ENCODE results near the gene NOL4L.

Gene NOL4L

GRCh38 chr20:32480371-32481241 lies 104.5 kb downstream of the NOL4L start:
- TF ChIP-seq POU2F2 (IDR thresholded peaks at IDR 0.05; ENCODE audit: low read depth, low read length) (no peak), TAF1 (IDR thresholded peaks at IDR 0.05; ENCODE audit: low read depth, low read length) (no peak), POLR2AphosphoS5 (IDR thresholded peaks at IDR 0.05; ENCODE audit: low read depth, low read length) (no peak), POLR2A (IDR thresholded peaks at IDR 0.05; ENCODE audit: low read depth, low read length) (no peak), PAX5 (IDR thresholded peaks at IDR 0.05; ENCODE audit: insufficient read depth, low read length, severe bottlenecking) (no peak), SPI1 (IDR thresholded peaks at IDR 0.05; ENCODE audit: low read depth, low read length) (no peak)
- no peak for DNase-seq (ENCODE audit: insufficient read length, low spot score)
- FAIRE-seq, result no peak

GRCh38 chr20:32479697-32480171 lies 105.4 kb downstream of the NOL4L start:
- DNase-seq (ENCODE audit: insufficient read length, low spot score), result no peak
- no peak for FAIRE-seq
- TF ChIP-seq POLR2A (IDR thresholded peaks at IDR 0.05; ENCODE audit: low read depth, low read length) (no peak), TAF1 (IDR thresholded peaks at IDR 0.05; ENCODE audit: low read depth, low read length) (no peak), PAX5 (IDR thresholded peaks at IDR 0.05; ENCODE audit: insufficient read depth, low read length, severe bottlenecking) (no peak), SPI1 (IDR thresholded peaks at IDR 0.05; ENCODE audit: low read depth, low read length) (no peak), POU2F2 (IDR thresholded peaks at IDR 0.05; ENCODE audit: low read depth, low read length) (no peak), POLR2AphosphoS5 (IDR thresholded peaks at IDR 0.05; ENCODE audit: low read depth, low read length) (no peak)

GRCh38 chr20:32479012-32479411 lies 106.1 kb downstream of the NOL4L start:
- TF ChIP-seq POU2F2 (IDR thresholded peaks at IDR 0.05; ENCODE audit: low read depth, low read length) (no peak), POLR2AphosphoS5 (IDR thresholded peaks at IDR 0.05; ENCODE audit: low read depth, low read length) (no peak), TAF1 (IDR thresholded peaks at IDR 0.05; ENCODE audit: low read depth, low read length) (no peak), SPI1 (IDR thresholded peaks at IDR 0.05; ENCODE audit: low read depth, low read length) (no peak), POLR2A (IDR thresholded peaks at IDR 0.05; ENCODE audit: low read depth, low read length) (no peak), PAX5 (IDR thresholded peaks at IDR 0.05; ENCODE audit: insufficient read depth, low read length, severe bottlenecking) (no peak)
- DNase-seq (ENCODE audit: insufficient read length, low spot score) (no peak), FAIRE-seq (no peak)

- no peak for FAIRE-seq
- no peak for TF ChIP-seq TAF1 (IDR thresholded peaks at IDR 0.05; ENCODE audit: low read depth, low read length)
- no peak for TF ChIP-seq POLR2A (IDR thresholded peaks at IDR 0.05; ENCODE audit: low read depth, low read length)
- TF ChIP-seq POU2F2 (IDR thresholded peaks at IDR 0.05; ENCODE audit: low read depth, low read length), result no peak
- TF ChIP-seq POLR2AphosphoS5 (IDR thresholded peaks at IDR 0.05; ENCODE audit: low read depth, low read length), result no peak
- TF ChIP-seq SPI1 (IDR thresholded peaks at IDR 0.05; ENCODE audit: low read depth, low read length), result no peak
- TF ChIP-seq PAX5 (IDR thresholded peaks at IDR 0.05; ENCODE audit: insufficient read depth, low read length, severe bottlenecking), result no peak
- no peak for DNase-seq (ENCODE audit: insufficient read length, low spot score)
Measured at GRCh38 chr20:32478576-32478975, 106.6 kb downstream of the NOL4L start.

- DNase-seq (ENCODE audit: insufficient read length, low spot score), result no peak
- TF ChIP-seq POU2F2 (IDR thresholded peaks at IDR 0.05; ENCODE audit: low read depth, low read length) (no peak), SPI1 (IDR thresholded peaks at IDR 0.05; ENCODE audit: low read depth, low read length) (no peak), PAX5 (IDR thresholded peaks at IDR 0.05; ENCODE audit: insufficient read depth, low read length, severe bottlenecking) (no peak), POLR2A (IDR thresholded peaks at IDR 0.05; ENCODE audit: low read depth, low read length) (no peak), POLR2AphosphoS5 (IDR thresholded peaks at IDR 0.05; ENCODE audit: low read depth, low read length) (no peak), TAF1 (IDR thresholded peaks at IDR 0.05; ENCODE audit: low read depth, low read length) (no peak)
- FAIRE-seq, result no peak
Measured at GRCh38 chr20:32477594-32478512, 107.3 kb downstream of the NOL4L start.

- DNase-seq (ENCODE audit: insufficient read length, low spot score), result no peak
Measured at GRCh38 chr20:32476684-32477593, 108.2 kb downstream of the NOL4L start.

GRCh38 chr20:32474967-32475811 lies 109.9 kb downstream of the NOL4L start:
- TF ChIP-seq POLR2A (IDR thresholded peaks at IDR 0.05; ENCODE audit: low read depth, low read length), result no peak
- no peak for TF ChIP-seq TAF1 (IDR thresholded peaks at IDR 0.05; ENCODE audit: low read depth, low read length)
- TF ChIP-seq SPI1 (IDR thresholded peaks at IDR 0.05; ENCODE audit: low read depth, low read length), result no peak
- no peak for TF ChIP-seq POLR2AphosphoS5 (IDR thresholded peaks at IDR 0.05; ENCODE audit: low read depth, low read length)
- TF ChIP-seq POU2F2 (IDR thresholded peaks at IDR 0.05; ENCODE audit: low read depth, low read length), result no peak
- no peak for TF ChIP-seq PAX5 (IDR thresholded peaks at IDR 0.05; ENCODE audit: insufficient read depth, low read length, severe bottlenecking)
- DNase-seq (ENCODE audit: insufficient read length, low spot score) (peak; percentile 95), FAIRE-seq (no peak)

More at GRCh38 chr20:32476684-32477593, 108.2 kb downstream of the NOL4L start:
- no peak for FAIRE-seq
- TF ChIP-seq POU2F2 (IDR thresholded peaks at IDR 0.05; ENCODE audit: low read depth, low read length) (no peak), PAX5 (IDR thresholded peaks at IDR 0.05; ENCODE audit: insufficient read depth, low read length, severe bottlenecking) (no peak), TAF1 (IDR thresholded peaks at IDR 0.05; ENCODE audit: low read depth, low read length) (no peak), POLR2AphosphoS5 (IDR thresholded peaks at IDR 0.05; ENCODE audit: low read depth, low read length) (no peak), POLR2A (IDR thresholded peaks at IDR 0.05; ENCODE audit: low read depth, low read length) (no peak)

- TF ChIP-seq SPI1 (IDR thresholded peaks at IDR 0.05; ENCODE audit: low read depth, low read length) (no peak), TAF1 (IDR thresholded peaks at IDR 0.05; ENCODE audit: low read depth, low read length) (no peak), POU2F2 (IDR thresholded peaks at IDR 0.05; ENCODE audit: low read depth, low read length) (no peak), POLR2A (IDR thresholded peaks at IDR 0.05; ENCODE audit: low read depth, low read length) (no peak)
- FAIRE-seq (no peak), DNase-seq (ENCODE audit: insufficient read length, low spot score) (peak; percentile 20)
Measured at GRCh38 chr20:32474717-32474966, 110.5 kb downstream of the NOL4L start.
